ENCODE results near the gene CACNG4. TPM values are rescaled to one million over a fixed set of nuclear protein-coding genes. Genes with fewer than 3 reads are reported as not detected.

The CACNG4 gene
- total RNA-seq, 1 experiment from 2014 or later: 2.4 TPM

GRCh38 chr17:66992911-66993442, 28.5 kb downstream of the CACNG4 start:
- Histone ChIP-seq H2AFZ (ENCODE audit: low read length) (no peak overlapping the region), H3K9me3 (ENCODE audit: low read length) (no peaks in the 10 kb centered on the region), H3K27ac (ENCODE audit: low read length) (no peak overlapping the region), H3K36me3 (ENCODE audit: low read depth, low read length) (no peaks in the 10 kb centered on the region), H3K4me3 (ENCODE audit: low read length) (no peak overlapping the region), H3K27me3 (ENCODE audit: low read length) (peaks cover 10% of the 10 kb centered on the region; the same call in 1 of the 2 replicates), H3K9ac (ENCODE audit: low read length) (no peak overlapping the region), H3K4me2 (ENCODE audit: low read length) (no peak overlapping the region), H3K9me2 (replicated peaks; ENCODE audit: low read length) (no peaks in the 10 kb centered on the region), H3K79me2 (ENCODE audit: low read length) (no peaks in the 10 kb centered on the region), H3K4me1 (ENCODE audit: insufficient read depth, low read length) (no peaks in the 10 kb centered on the region), H3F3A (ENCODE audit: low read length, unreplicated experiment) (no peaks in the 10 kb centered on the region), H4K20me1 (ENCODE audit: low read length) (no peaks in the 10 kb centered on the region)
- no peak for ATAC-seq
- TF ChIP-seq CTCF (conservative IDR thresholded peaks at IDR 0.05; ENCODE audit: low read depth, low read length) (no peak), EZH2phosphoT487 (IDR thresholded peaks at IDR 0.05; ENCODE audit: borderline replicate concordance, low read length) (no peak), EZH2 (IDR thresholded peaks at IDR 0.05; ENCODE audit: low read length, unreplicated experiment) (no peak)
- DNase-seq: no peak
- POLR2A ChIA-PET (ENCODE audit: unreplicated experiment): no interaction called here
- CTCF ChIA-PET: no interaction called here
- intact Hi-C loops (cut with micrococcal nuclease): no loop called here
- no TSS peak for BruUV-seq (replicated peaks)

- H3K9ac ChIP-seq (ENCODE audit: low read length): no peak overlapping the region
- no peaks in the 10 kb centered on the region for H4K20me1 ChIP-seq (ENCODE audit: low read length)
- no peaks in the 10 kb centered on the region for H3K9me2 ChIP-seq (replicated peaks; ENCODE audit: low read length)
- H3K4me2 ChIP-seq (ENCODE audit: low read length): no peak overlapping the region
- no peaks in the 10 kb centered on the region for H3K4me1 ChIP-seq (ENCODE audit: insufficient read depth, low read length)
- no peak overlapping the region for H3K4me3 ChIP-seq (ENCODE audit: low read length)
- peaks cover 5% of the 10 kb centered on the region; the same call in 1 of the 2 replicates for H3K27me3 ChIP-seq (ENCODE audit: low read length)
- no peak overlapping the region for H3K27ac ChIP-seq (ENCODE audit: low read length)
- H2AFZ ChIP-seq (ENCODE audit: low read length): no peak overlapping the region
- DNase-seq: no peak
- no peak for TF ChIP-seq CTCF (conservative IDR thresholded peaks at IDR 0.05; ENCODE audit: low read depth, low read length)
- no peak for TF ChIP-seq EZH2 (IDR thresholded peaks at IDR 0.05; ENCODE audit: low read length, unreplicated experiment)
- no peak for TF ChIP-seq EZH2phosphoT487 (IDR thresholded peaks at IDR 0.05; ENCODE audit: borderline replicate concordance, low read length)
- no peak for ATAC-seq
- ChIA-PET CTCF (no interaction called here), POLR2A (ENCODE audit: unreplicated experiment) (no interaction called here)
- intact Hi-C loops (cut with micrococcal nuclease): no loop called here
- H3K36me3 ChIP-seq (ENCODE audit: low read depth, low read length): no peaks in the 10 kb centered on the region
- BruUV-seq (replicated peaks): no TSS peak
- no peaks in the 10 kb centered on the region for H3K79me2 ChIP-seq (ENCODE audit: low read length)
- H3F3A ChIP-seq (ENCODE audit: low read length, unreplicated experiment): no peaks in the 10 kb centered on the region
- no peaks in the 10 kb centered on the region for H3K9me3 ChIP-seq (ENCODE audit: low read length)
Measured at GRCh38 chr17:66994361-66994760, 29.9 kb downstream of the CACNG4 start.

GRCh38 chr17:66994930-66995535, 30.5 kb downstream of the CACNG4 start:
- no peaks in the 10 kb centered on the region for H3K79me2 ChIP-seq (ENCODE audit: low read length)
- no peaks in the 10 kb centered on the region for H4K20me1 ChIP-seq (ENCODE audit: low read length)
- no peak for TF ChIP-seq EZH2phosphoT487 (IDR thresholded peaks at IDR 0.05; ENCODE audit: borderline replicate concordance, low read length)
- TF ChIP-seq CTCF (conservative IDR thresholded peaks at IDR 0.05; ENCODE audit: low read depth, low read length): no peak
- no peak for TF ChIP-seq EZH2 (IDR thresholded peaks at IDR 0.05; ENCODE audit: low read length, unreplicated experiment)
- H3K27me3 ChIP-seq (ENCODE audit: low read length): no peaks in the 10 kb centered on the region
- no peaks in the 10 kb centered on the region for H3K4me1 ChIP-seq (ENCODE audit: insufficient read depth, low read length)
- H3K36me3 ChIP-seq (ENCODE audit: low read depth, low read length): no peaks in the 10 kb centered on the region
- H3K4me2 ChIP-seq (ENCODE audit: low read length): no peak overlapping the region
- H3K27ac ChIP-seq (ENCODE audit: low read length): no peak overlapping the region
- H3F3A ChIP-seq (ENCODE audit: low read length, unreplicated experiment): no peaks in the 10 kb centered on the region
- H3K9me2 ChIP-seq (replicated peaks; ENCODE audit: low read length): no peaks in the 10 kb centered on the region
- CTCF ChIA-PET: no interaction called here
- intact Hi-C loops (cut with micrococcal nuclease): no loop called here
- no peaks in the 10 kb centered on the region for H3K9me3 ChIP-seq (ENCODE audit: low read length)
- ATAC-seq (no peak), DNase-seq (no peak)
- POLR2A ChIA-PET (ENCODE audit: unreplicated experiment): no interaction called here
- no peak overlapping the region for H3K4me3 ChIP-seq (ENCODE audit: low read length)
- no TSS peak for BruUV-seq (replicated peaks)
- no peak overlapping the region for H3K9ac ChIP-seq (ENCODE audit: low read length)
- no peak overlapping the region for H2AFZ ChIP-seq (ENCODE audit: low read length)
